ENCODE results near the gene RPS6KA3.

- TF ChIP-seq, protein P1, sequence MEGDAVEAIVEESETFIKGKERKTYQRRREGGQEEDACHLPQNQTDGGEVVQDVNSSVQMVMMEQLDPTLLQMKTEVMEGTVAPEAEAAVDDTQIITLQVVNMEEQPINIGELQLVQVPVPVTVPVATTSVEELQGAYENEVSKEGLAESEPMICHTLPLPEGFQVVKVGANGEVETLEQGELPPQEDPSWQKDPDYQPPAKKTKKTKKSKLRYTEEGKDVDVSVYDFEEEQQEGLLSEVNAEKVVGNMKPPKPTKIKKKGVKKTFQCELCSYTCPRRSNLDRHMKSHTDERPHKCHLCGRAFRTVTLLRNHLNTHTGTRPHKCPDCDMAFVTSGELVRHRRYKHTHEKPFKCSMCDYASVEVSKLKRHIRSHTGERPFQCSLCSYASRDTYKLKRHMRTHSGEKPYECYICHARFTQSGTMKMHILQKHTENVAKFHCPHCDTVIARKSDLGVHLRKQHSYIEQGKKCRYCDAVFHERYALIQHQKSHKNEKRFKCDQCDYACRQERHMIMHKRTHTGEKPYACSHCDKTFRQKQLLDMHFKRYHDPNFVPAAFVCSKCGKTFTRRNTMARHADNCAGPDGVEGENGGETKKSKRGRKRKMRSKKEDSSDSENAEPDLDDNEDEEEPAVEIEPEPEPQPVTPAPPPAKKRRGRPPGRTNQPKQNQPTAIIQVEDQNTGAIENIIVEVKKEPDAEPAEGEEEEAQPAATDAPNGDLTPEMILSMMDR (IDR thresholded peaks at IDR 0.05; ENCODE audit: low read depth, low read length), result no peak
- no peak for TF ChIP-seq EZH2phosphoT487 (IDR thresholded peaks at IDR 0.05; ENCODE audit: low read depth)
These were observed 28.2 kb upstream of the RPS6KA3 start for GRCh38 chrX:20294957-20295356.

Measured in OCI-LY3 (cell line).